Fibroblast of lung (primary cell): ENCODE results near the gene CFAP77. TPM values are rescaled to one million over a fixed set of nuclear protein-coding genes. Genes with fewer than 3 reads are reported as not detected.

ENCODE experiments used
- DNase-seq, 2 donors: peaks; one replicate each; pipeline versions ENCODE4 v3.0.0 to v3.0.0-alpha.2; 2010; ENCODE audit warnings: low read depth in 2 of 2
- H2AFZ ChIP-seq: 2 replicates; pipeline ENCODE4 v1.5.1; 2012; ENCODE audit warnings: low read length, control low read depth, inconsistent platforms
- H3K27ac ChIP-seq: 2 replicates; pipeline ENCODE4 v1.5.1; 2011; ENCODE audit warnings: low read length, control low read depth; ENCODE audit not compliant: insufficient read depth
- H3K27me3 ChIP-seq: 2 replicates; pipeline ENCODE4 v1.5.1; 2011; ENCODE audit warnings: mild to moderate bottlenecking, low read length; ENCODE audit not compliant: control insufficient read depth, insufficient read depth
- H3K36me3 ChIP-seq: 2 replicates; pipeline ENCODE4 v1.5.1; 2011; ENCODE audit warnings: low read length; ENCODE audit not compliant: control insufficient read depth, insufficient read depth
- H3K4me1 ChIP-seq: 2 replicates; pipeline ENCODE4 v1.5.1; 2011; ENCODE audit warnings: low read length; ENCODE audit not compliant: control insufficient read depth, insufficient read depth; ENCODE audit errors: extremely low read depth
- H3K4me2 ChIP-seq: 2 replicates; pipeline ENCODE4 v1.5.1; 2011; ENCODE audit warnings: low read length, control low read depth; ENCODE audit not compliant: insufficient read depth; ENCODE audit errors: extremely low read depth
- H3K4me3 ChIP-seq, 4 experiments: fragments of 200-600 bp in 1 of 4; sonication (generic) in 1 of 4; replicated peaks in 1 of 4; 2 replicates each; pipeline ENCODE4 v1.5.1; 2011 to 2016; ENCODE audit warnings: low read length in 4 of 4, low read depth in 3 of 4, mild to moderate bottlenecking in 3 of 4, control low read depth in 2 of 4, inconsistent platforms in 1 of 4, mixed read lengths in 1 of 4; ENCODE audit not compliant: insufficient read depth in 1 of 4; ENCODE audit errors: control extremely low read depth in 1 of 4
- H3K79me2 ChIP-seq: 2 replicates; pipeline ENCODE4 v1.5.1; 2012; ENCODE audit warnings: mild to moderate bottlenecking, low read length, inconsistent platforms; ENCODE audit not compliant: control insufficient read depth, insufficient read depth
- H3K9ac ChIP-seq: 2 replicates; pipeline ENCODE4 v1.5.1; 2011; ENCODE audit warnings: mild to moderate bottlenecking, low read length, control low read depth; ENCODE audit not compliant: insufficient read depth
- H3K9me3 ChIP-seq: 2 replicates; pipeline ENCODE4 v1.5.1; 2012; ENCODE audit warnings: low read depth, low read length; ENCODE audit not compliant: control insufficient read depth, insufficient read depth
- H4K20me1 ChIP-seq: 2 replicates; pipeline ENCODE4 v1.5.1; 2011; ENCODE audit warnings: low read length; ENCODE audit not compliant: control insufficient read depth, insufficient read depth; ENCODE audit errors: extremely low read depth
- EZH2 ChIP-seq: IDR thresholded peaks from 2 replicates; pipeline ENCODE4 v1.5.1; 2012; ENCODE audit warnings: low read length, control low read depth, mild to moderate bottlenecking; ENCODE audit errors: missing control alignments
- polyA plus RNA-seq, 2 donors: library from polyadenylated mRNA; depleted of rRNA in 1 of 2; stranded (reverse) in 1 of 2; unstranded in 1 of 2; fragments of >200 nt; gene quantifications; 2 replicates each; pipeline ENCODE4 v1.2.1, GENCODE V29; 2011 to 2012; ENCODE audit warnings: missing spikeins in 1 of 2
- total RNA-seq: library from RNA; depleted of rRNA; stranded (reverse); fragments of >200 nt; gene quantifications from 2 replicates; pipeline ENCODE4 v1.2.1, GENCODE V29; 2014
- TF ChIP-seq, protein P1 (sequence below), 2 donors: IDR thresholded peaks in 1 of 2; conservative IDR thresholded peaks in 1 of 2; 1 replicate in 1 of 2; 2 replicates in 1 of 2; pipeline ENCODE4 v1.5.1; 2011 to 2012; ENCODE audit warnings: low read length in 2 of 2, control low read depth in 1 of 2, inconsistent platforms in 1 of 2, low read depth in 1 of 2, mild to moderate bottlenecking in 1 of 2

CFAP77 gene
- total and polyA plus RNA-seq, 2 donors (not counting 1 experiment from before 2014, with no cell fraction given) = not detected

DNA sequence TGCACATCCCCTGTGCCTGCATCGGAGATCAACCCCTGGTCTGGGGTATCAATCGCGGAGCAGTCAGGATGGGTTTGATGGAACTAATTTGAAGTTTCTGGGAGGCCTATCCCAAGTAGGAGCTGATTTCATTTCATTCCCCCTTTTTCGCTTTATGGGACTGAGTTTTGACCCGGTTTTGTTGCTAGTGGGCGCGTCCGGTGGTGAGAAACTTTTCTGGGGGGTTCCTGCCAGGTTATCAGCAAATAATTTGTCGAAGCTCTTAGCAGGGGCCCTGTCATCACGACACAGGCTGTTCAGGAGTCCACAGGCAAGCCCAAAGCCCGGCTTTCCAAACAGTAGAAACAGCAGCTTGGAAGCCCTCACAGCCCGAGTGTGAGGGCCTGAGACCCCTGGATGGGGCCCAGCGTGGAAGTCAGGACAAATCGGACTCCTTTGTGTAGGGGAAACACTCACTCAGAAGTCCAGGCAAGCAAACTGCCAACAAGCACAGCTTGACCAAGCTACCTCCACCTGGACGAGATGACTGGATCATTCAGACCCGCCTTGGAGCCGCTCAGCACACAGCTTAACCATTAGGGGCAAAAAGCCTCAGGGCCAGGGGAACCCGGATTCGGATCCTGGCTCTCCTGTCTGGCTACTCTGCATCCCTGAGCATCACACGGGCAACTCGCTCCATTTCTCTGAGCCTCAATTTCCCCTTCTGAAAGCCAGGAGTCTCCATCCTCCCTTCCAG lies 108.0 kb downstream of the CFAP77 start:
- TF ChIP-seq, protein P1, sequence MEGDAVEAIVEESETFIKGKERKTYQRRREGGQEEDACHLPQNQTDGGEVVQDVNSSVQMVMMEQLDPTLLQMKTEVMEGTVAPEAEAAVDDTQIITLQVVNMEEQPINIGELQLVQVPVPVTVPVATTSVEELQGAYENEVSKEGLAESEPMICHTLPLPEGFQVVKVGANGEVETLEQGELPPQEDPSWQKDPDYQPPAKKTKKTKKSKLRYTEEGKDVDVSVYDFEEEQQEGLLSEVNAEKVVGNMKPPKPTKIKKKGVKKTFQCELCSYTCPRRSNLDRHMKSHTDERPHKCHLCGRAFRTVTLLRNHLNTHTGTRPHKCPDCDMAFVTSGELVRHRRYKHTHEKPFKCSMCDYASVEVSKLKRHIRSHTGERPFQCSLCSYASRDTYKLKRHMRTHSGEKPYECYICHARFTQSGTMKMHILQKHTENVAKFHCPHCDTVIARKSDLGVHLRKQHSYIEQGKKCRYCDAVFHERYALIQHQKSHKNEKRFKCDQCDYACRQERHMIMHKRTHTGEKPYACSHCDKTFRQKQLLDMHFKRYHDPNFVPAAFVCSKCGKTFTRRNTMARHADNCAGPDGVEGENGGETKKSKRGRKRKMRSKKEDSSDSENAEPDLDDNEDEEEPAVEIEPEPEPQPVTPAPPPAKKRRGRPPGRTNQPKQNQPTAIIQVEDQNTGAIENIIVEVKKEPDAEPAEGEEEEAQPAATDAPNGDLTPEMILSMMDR (conservative IDR thresholded peaks at IDR 0.05 in 1 of 2, IDR thresholded peaks at IDR 0.05 in 1 of 2; ENCODE audit: low read depth in 1 of 2, low read length in 2 of 2) = no peak
- no peak for TF ChIP-seq EZH2
- no peaks in the 10 kb centered on the region for H3K4me1 ChIP-seq
- H3K4me3 ChIP-seq = no peak overlapping the region
- no peaks in the 10 kb centered on the region for H3K79me2 ChIP-seq
- DNase-seq = no peak
- no peak overlapping the region for H3K27ac ChIP-seq
- H4K20me1 ChIP-seq = no peaks in the 10 kb centered on the region
- H3K9ac ChIP-seq = no peak overlapping the region
- no peak overlapping the region for H3K4me2 ChIP-seq
- H2AFZ ChIP-seq = no peak overlapping the region
- H3K36me3 ChIP-seq = no peaks in the 10 kb centered on the region
- no peaks in the 10 kb centered on the region for H3K9me3 ChIP-seq
- H3K27me3 ChIP-seq = no peaks in the 10 kb centered on the region

DNA sequence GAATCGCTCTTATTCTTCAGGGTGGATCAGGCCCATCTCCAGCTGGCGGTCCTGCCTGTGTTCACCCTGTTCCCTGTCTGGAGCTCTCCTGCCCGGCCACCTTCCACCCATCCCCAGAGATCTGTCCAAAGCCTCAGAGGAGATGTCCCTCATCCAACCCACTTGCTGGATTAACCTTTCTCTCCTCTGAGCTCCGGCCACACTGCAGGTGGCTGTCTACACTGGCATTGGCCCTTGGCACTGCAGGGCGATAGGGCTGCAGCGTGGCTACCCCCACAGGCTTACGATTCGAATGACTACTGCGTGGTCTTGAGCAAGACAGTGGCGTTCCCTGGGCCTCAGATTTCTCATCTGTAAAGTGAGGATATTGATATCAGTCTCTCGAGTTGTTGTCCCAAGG lies 108.6 kb downstream of the CFAP77 start:
- Histone ChIP-seq H3K4me3 (no peak overlapping the region), H3K27me3 (no peaks in the 10 kb centered on the region), H4K20me1 (no peaks in the 10 kb centered on the region), H3K9me3 (no peaks in the 10 kb centered on the region), H3K4me1 (no peaks in the 10 kb centered on the region), H3K79me2 (no peaks in the 10 kb centered on the region), H2AFZ (no peak overlapping the region), H3K27ac (no peak overlapping the region), H3K9ac (no peak overlapping the region), H3K36me3 (no peaks in the 10 kb centered on the region), H3K4me2 (no peak overlapping the region)
- no peak for TF ChIP-seq EZH2
- TF ChIP-seq, protein P1 (conservative IDR thresholded peaks at IDR 0.05 in 1 of 2, IDR thresholded peaks at IDR 0.05 in 1 of 2; ENCODE audit: low read depth in 1 of 2, low read length in 2 of 2) = no peak
- no peak for DNase-seq

- H3K27ac ChIP-seq = no peak overlapping the region
- DNase-seq = no peak
- no peak overlapping the region for H3K4me2 ChIP-seq
- H4K20me1 ChIP-seq = no peaks in the 10 kb centered on the region
- no peak for TF ChIP-seq EZH2
- TF ChIP-seq, protein P1 (conservative IDR thresholded peaks at IDR 0.05 in 1 of 2, IDR thresholded peaks at IDR 0.05 in 1 of 2; ENCODE audit: low read depth in 1 of 2, low read length in 2 of 2) = no peak
- H3K4me1 ChIP-seq = no peaks in the 10 kb centered on the region
- H3K27me3 ChIP-seq = no peaks in the 10 kb centered on the region
- no peak overlapping the region for H2AFZ ChIP-seq
- H3K4me3 ChIP-seq = no peak overlapping the region
- H3K79me2 ChIP-seq = no peaks in the 10 kb centered on the region
- no peaks in the 10 kb centered on the region for H3K36me3 ChIP-seq
- no peaks in the 10 kb centered on the region for H3K9me3 ChIP-seq
- H3K9ac ChIP-seq = no peak overlapping the region
These were observed 109.0 kb downstream of the CFAP77 start for GRCh38 chr9:132519033-132519432.
